Subcutaneous abdominal adipose tissue (tissue), 5 donors: ENCODE measurements around the gene NUAK1.

Experiments
- H3K27ac ChIP-seq: one replicate; pipeline ENCODE4 v1.7.0; 2013; ENCODE audit warnings: low read depth, mild to moderate bottlenecking, inconsistent platforms, low read length, moderate library complexity
- H3K27me3 ChIP-seq, 5 donors: one replicate each; pipeline ENCODE4 v1.7.0; 2013; ENCODE audit warnings: low read length in 5 of 5, inconsistent platforms in 1 of 5; ENCODE audit not compliant: control insufficient read depth in 5 of 5, insufficient read depth in 4 of 5
- H3K36me3 ChIP-seq, 5 donors: one replicate each; pipeline ENCODE4 v1.7.0; 2013; ENCODE audit warnings: low read length in 5 of 5; ENCODE audit not compliant: control insufficient read depth in 5 of 5, insufficient read depth in 5 of 5
- H3K4me1 ChIP-seq, 5 donors: one replicate each; pipeline ENCODE4 v1.7.0; 2013; ENCODE audit warnings: low read length in 5 of 5, mild to moderate bottlenecking in 3 of 5, moderate library complexity in 1 of 5; ENCODE audit not compliant: control insufficient read depth in 5 of 5, insufficient read depth in 5 of 5
- H3K4me3 ChIP-seq, 5 donors: one replicate each; pipeline ENCODE4 v1.7.0; 2013; ENCODE audit warnings: low read length in 5 of 5, low read depth in 1 of 5
- H3K9ac ChIP-seq, 5 donors: one replicate each; pipeline ENCODE4 v1.7.0; 2013; ENCODE audit warnings: low read length in 5 of 5, mild to moderate bottlenecking in 4 of 5, moderate library complexity in 3 of 5
- H3K9me3 ChIP-seq, 5 donors: one replicate each; pipeline ENCODE4 v1.7.0; 2013; ENCODE audit warnings: low read length in 5 of 5; ENCODE audit not compliant: control insufficient read depth in 5 of 5
- donor health status: healthy.
- donor health status: healthy.
- donor health status: healthy.
- donor health status: healthy.
- donor health status: healthy.

NUAK1 gene

DNA sequence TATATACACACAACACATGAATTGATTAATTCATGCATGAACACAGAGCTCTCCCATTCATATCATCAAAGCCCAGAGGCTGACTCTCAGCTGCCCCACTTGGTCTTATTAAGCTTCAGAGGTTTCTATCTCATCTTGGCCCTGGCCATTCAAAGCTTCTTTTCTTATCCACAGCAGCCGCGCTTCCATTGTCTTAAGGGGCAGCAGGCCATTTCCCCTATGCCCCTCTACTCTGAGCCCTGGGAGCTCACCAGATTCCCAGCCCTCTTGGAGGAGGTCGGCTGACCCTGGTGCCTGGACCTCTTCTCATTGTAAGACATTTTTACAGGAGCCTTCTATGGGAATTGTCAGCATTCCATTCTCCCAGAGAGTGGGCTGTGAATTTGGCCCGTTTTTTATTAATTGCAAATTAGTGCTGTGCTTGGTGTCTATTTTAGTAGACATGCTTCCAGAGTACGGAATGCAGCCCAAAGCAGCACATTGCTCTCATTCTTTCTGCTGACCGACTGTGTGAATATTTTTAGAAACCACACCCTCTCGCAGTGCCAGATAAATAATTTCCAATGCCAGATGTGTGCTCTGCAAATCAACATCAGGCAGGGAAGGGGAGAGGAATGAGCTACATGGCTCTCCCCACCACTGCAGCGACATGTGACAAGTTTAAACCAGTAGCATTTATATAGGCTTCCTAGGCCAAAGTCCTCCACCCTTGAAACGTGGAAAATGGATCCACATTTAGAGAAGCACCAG lies 58.5 kb downstream of the NUAK1 start:
- Histone ChIP-seq H3K9ac (peak overlapping the region in 1 of 5 donors; percentile 8), H3K27ac (peak overlapping the region; percentile 70), H3K4me1 (peaks cover 10 to 53% (median 48%) of the 10 kb centered on the region in 5 donors), H3K9me3 (no peaks in the 10 kb centered on the region), H3K36me3 (peaks cover 6 to 52% (median 38%) of the 10 kb centered on the region in 5 donors), H3K4me3 (peak overlapping the region in 1 of 5 donors; percentile 3), H3K27me3 (no peaks in the 10 kb centered on the region)

DNA sequence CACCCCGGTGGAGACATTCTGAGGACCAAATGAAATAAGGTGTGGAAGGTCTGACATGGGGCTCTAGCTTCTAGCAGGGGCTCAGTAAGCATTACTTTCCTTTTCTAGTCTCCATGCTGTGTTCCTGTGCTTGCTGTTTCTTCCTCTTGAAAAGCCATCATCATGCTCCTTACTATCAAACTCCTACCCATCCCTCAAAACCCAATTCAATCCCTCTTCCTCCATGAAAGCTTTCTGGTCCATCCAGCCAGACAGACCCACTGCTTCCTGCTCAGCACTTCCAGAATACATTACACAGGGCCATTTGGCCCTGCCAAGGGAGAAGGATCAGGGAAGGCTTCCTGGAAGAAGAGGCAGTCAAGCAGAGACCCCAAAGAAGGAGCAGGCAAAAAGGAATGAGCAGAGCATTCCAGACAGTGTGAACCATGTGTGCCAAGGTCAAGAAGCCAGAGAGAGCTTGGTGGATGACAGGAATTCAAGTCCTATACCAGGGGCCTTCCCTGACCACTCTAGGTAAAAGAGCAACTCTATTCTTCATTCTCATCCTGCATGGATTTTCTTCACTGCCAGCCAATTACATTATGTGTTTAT lies 59.5 kb downstream of the NUAK1 start:
- Histone ChIP-seq H3K27me3 (no peaks in the 10 kb centered on the region), H3K27ac (no peak overlapping the region), H3K9me3 (no peaks in the 10 kb centered on the region), H3K4me1 (peaks cover 10 to 51% (median 48%) of the 10 kb centered on the region in 5 donors), H3K4me3 (no peak overlapping the region), H3K36me3 (peaks cover 7 to 50% (median 40%) of the 10 kb centered on the region in 5 donors), H3K9ac (no peak overlapping the region)

GRCh38 chr12:106078358-106079010 lies 60.3 kb downstream of the NUAK1 start:
- H3K27me3 ChIP-seq, result no peaks in the 10 kb centered on the region
- H3K27ac ChIP-seq, result no peak overlapping the region
- peaks cover 7 to 42% (median 35%) of the 10 kb centered on the region in 5 donors for H3K36me3 ChIP-seq
- H3K9ac ChIP-seq, result no peak overlapping the region
- no peaks in the 10 kb centered on the region for H3K9me3 ChIP-seq
- no peak overlapping the region for H3K4me3 ChIP-seq
- peaks cover 10 to 48% (median 46%) of the 10 kb centered on the region in 5 donors for H3K4me1 ChIP-seq

DNA sequence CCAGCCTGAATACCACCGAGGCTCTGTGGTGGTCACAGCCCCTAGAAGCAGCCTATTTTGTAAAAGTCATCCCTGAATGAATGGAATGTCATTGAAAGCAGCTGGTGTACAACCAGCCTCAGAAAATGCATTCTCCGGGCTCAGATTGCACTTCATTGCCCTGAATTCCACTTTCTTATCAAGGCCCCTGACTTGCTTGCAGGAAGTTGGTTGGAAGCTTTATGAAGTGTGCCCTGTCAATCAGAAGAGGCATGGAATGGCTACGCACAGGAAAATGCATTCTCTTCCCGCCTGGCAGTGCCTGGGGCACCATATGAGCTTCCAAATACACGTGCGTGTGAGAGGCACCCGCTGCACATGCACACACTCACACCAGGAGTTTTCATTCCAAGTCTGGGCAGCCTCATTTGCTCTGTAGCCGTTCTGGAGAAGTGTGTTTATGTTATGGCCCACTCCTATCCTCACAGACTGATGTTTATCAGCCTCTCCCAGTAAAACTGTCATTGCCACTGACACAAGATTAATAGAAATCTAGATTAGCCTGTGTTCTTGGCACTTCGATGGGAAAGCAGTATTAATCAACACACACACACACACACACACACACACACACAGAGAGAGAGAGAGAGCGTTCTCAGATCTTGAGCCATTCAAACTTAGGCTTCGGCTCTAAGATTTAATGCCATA lies 63.9 kb downstream of the NUAK1 start:
- H3K9ac ChIP-seq, result no peak overlapping the region

DNA sequence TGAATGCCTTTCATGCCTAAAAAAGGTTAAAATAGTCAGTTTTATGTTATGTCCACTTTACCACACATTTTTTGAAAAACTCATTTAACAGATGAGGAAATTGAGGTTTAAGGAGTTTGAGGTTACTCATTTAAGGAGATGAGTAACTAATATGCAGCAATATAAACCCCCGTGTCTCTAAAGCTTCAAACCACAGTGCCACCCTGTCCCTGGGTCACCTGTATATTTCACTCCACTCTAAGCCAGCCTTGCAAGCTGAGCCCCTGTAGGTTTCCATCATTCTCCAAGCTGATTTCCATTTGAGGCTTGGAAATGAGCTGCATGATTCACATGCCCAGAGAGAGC lies 64.4 kb downstream of the NUAK1 start:
- Histone ChIP-seq H3K9me3 (no peaks in the 10 kb centered on the region), H3K36me3 (peaks cover 11 to 57% (median 44%) of the 10 kb centered on the region in 5 donors), H3K27ac (no peak overlapping the region), H3K27me3 (no peaks in the 10 kb centered on the region), H3K4me1 (peaks cover 0 to 15% (median 12%) of the 10 kb centered on the region in 5 donors), H3K9ac (no peak overlapping the region), H3K4me3 (no peak overlapping the region)

More for the DNA sequence above, 63.9 kb downstream of the NUAK1 start:
- Histone ChIP-seq H3K9me3 (no peaks in the 10 kb centered on the region), H3K4me3 (no peak overlapping the region), H3K36me3 (peaks cover 6 to 53% (median 43%) of the 10 kb centered on the region in 5 donors), H3K4me1 (peaks cover 0 to 20% (median 17%) of the 10 kb centered on the region in 5 donors), H3K27me3 (no peaks in the 10 kb centered on the region), H3K27ac (no peak overlapping the region)

- no peaks in the 10 kb centered on the region for H3K27me3 ChIP-seq
- H3K4me1 ChIP-seq, result peaks cover 0 to 4% (median 2%) of the 10 kb centered on the region in 5 donors
- H3K27ac ChIP-seq, result no peak overlapping the region
- H3K9ac ChIP-seq, result no peak overlapping the region
- H3K4me3 ChIP-seq, result no peak overlapping the region
- H3K9me3 ChIP-seq, result no peaks in the 10 kb centered on the region
- peaks cover 20 to 65% (median 44%) of the 10 kb centered on the region in 5 donors for H3K36me3 ChIP-seq
These were observed 65.6 kb downstream of the NUAK1 start for GRCh38 chr12:106073179-106073578.

- no peaks in the 10 kb centered on the region for H3K9me3 ChIP-seq
- no peak overlapping the region for H3K27ac ChIP-seq
- H3K9ac ChIP-seq, result no peak overlapping the region
- H3K27me3 ChIP-seq, result no peaks in the 10 kb centered on the region
- H3K4me1 ChIP-seq, result peaks cover 0 to 2% (median 0%) of the 10 kb centered on the region in 5 donors
- H3K36me3 ChIP-seq, result peaks cover 20 to 65% (median 46%) of the 10 kb centered on the region in 5 donors
- no peak overlapping the region for H3K4me3 ChIP-seq
These were observed 66.0 kb downstream of the NUAK1 start for GRCh38 chr12:106072751-106073150.

DNA sequence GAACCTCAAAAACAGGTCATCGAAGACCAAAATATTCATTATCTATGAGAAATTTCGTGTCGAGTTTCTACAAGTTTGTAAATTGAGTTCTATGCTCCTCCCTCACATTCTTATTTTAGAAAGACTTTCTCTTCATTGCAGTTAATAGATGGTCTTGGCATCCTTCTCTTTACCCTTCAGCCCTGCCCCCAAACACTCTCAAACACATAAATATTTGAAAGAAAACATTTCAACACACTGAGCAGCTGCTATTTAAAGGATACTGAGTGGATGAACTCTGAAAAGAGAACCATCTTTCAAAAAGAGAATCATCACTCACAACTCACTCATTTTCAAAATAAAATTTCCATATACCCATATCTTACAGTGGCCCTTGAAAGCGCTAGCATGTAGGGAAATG lies 67.1 kb downstream of the NUAK1 start:
- no peaks in the 10 kb centered on the region for H3K27me3 ChIP-seq
- no peak overlapping the region for H3K9ac ChIP-seq
- no peaks in the 10 kb centered on the region for H3K9me3 ChIP-seq
- no peak overlapping the region for H3K4me3 ChIP-seq
- H3K36me3 ChIP-seq, result peaks cover 20 to 66% (median 51%) of the 10 kb centered on the region in 5 donors
- no peak overlapping the region for H3K27ac ChIP-seq
- peaks cover 0 to 6% (median 2%) of the 10 kb centered on the region in 5 donors for H3K4me1 ChIP-seq

- no peak overlapping the region for H3K9ac ChIP-seq
- no peak overlapping the region for H3K4me3 ChIP-seq
- peaks cover 22 to 76% (median 62%) of the 10 kb centered on the region in 5 donors for H3K36me3 ChIP-seq
- no peaks in the 10 kb centered on the region for H3K9me3 ChIP-seq
- H3K27ac ChIP-seq, result no peak overlapping the region
- peaks cover 0 to 17% (median 2%) of the 10 kb centered on the region in 5 donors for H3K4me1 ChIP-seq
- no peaks in the 10 kb centered on the region for H3K27me3 ChIP-seq
These were observed 68.1 kb downstream of the NUAK1 start for GRCh38 chr12:106070611-106071010.
